SK-N-SH (cell line): ENCODE data around the gene MEIS2.

Experiments
- CTCF ChIP-seq: fragments of 200-600 bp; sonication (generic); IDR thresholded peaks from 2 replicates; pipeline ENCODE4 v1.6.1; 2017; ENCODE audit warnings: antibody characterized with exemption, mild to moderate bottlenecking, moderate library complexity
- ELF1 ChIP-seq: IDR thresholded peaks from 2 replicates; pipeline ENCODE4 v1.4.0; 2012
- EP300 ChIP-seq, 2 experiments: IDR thresholded peaks; 2 replicates each; pipeline versions ENCODE4 v1.4.0 to v1.6.1; 2012; ENCODE audit warnings: borderline replicate concordance in 1 of 2, low read depth in 1 of 2, low read length in 1 of 2
- IRF3 ChIP-seq: fragments of 150-350 bp; IDR thresholded peaks from 2 replicates; pipeline ENCODE4 v1.6.1; 2016; ENCODE audit warnings: mild to moderate bottlenecking, low read depth, low read length
- POLR2AphosphoS5 ChIP-seq: IDR thresholded peaks from 2 replicates; pipeline ENCODE4 v1.6.1; 2012; ENCODE audit warnings: low read depth, low read length
- RCOR1 ChIP-seq: fragments of 150-350 bp; IDR thresholded peaks from 2 replicates; pipeline ENCODE4 v1.6.1; 2017; ENCODE audit warnings: antibody characterized with exemption, low read length
- REST ChIP-seq: IDR thresholded peaks from 2 replicates; pipeline ENCODE4 v1.6.1; 2012; ENCODE audit warnings: mild to moderate bottlenecking, low read depth, low read length, moderate library complexity

GRCh38 chr15:36885771-36886170, 214.6 kb downstream of the MEIS2 start:
- no peak for TF ChIP-seq CTCF
- TF ChIP-seq RCOR1: no peak
- TF ChIP-seq EP300 (IDR thresholded peaks at IDR 0.05; ENCODE audit: borderline replicate concordance in 1 of 2, low read depth in 1 of 2, low read length in 1 of 2): no peak
- no peak for TF ChIP-seq ELF1
- TF ChIP-seq POLR2AphosphoS5: no peak
- TF ChIP-seq REST: no peak
- no peak for TF ChIP-seq IRF3
